ENCODE data around the gene C9orf78.

C9orf78 gene

GRCh38 chr9:129840034-129840433, 5.0 kb upstream of the C9orf78 start:
- DNase-seq (ENCODE audit: low read depth), result no peak
- H3K4me3 ChIP-seq (replicated peaks; ENCODE audit: low read depth, low read length), result no peak overlapping the region
- TF ChIP-seq CTCF (IDR thresholded peaks at IDR 0.05; ENCODE audit: low read length, missing control alignments), result no peak

GRCh38 chr9:129839324-129840023, 4.4 kb upstream of the C9orf78 start:
- no peak overlapping the region for H3K4me3 ChIP-seq (replicated peaks; ENCODE audit: low read depth, low read length)
- TF ChIP-seq CTCF (IDR thresholded peaks at IDR 0.05; ENCODE audit: low read length, missing control alignments), result no peak
- no peak for DNase-seq (ENCODE audit: low read depth)

GRCh38 chr9:129838707-129839259, 3.7 kb upstream of the C9orf78 start:
- no peak overlapping the region for H3K4me3 ChIP-seq (replicated peaks; ENCODE audit: low read depth, low read length)
- peak; percentile 51 for DNase-seq (ENCODE audit: low read depth)

GRCh38 chr9:129836311-129837007, 1.4 kb upstream of the C9orf78 start:
- peak overlapping the region; percentile 78 for H3K4me3 ChIP-seq (replicated peaks; ENCODE audit: low read depth, low read length)
- no peak for TF ChIP-seq CTCF (IDR thresholded peaks at IDR 0.05; ENCODE audit: low read length, missing control alignments)
- DNase-seq (ENCODE audit: low read depth), result no peak

More at GRCh38 chr9:129838707-129839259, 3.7 kb upstream of the C9orf78 start:
- TF ChIP-seq CTCF (IDR thresholded peaks at IDR 0.05; ENCODE audit: low read length, missing control alignments), result no peak

GRCh38 chr9:129835860-129836223, 767 bp upstream of the C9orf78 start:
- DNase-seq (ENCODE audit: low read depth), result no peak
- peak overlapping the region; percentile 78 for H3K4me3 ChIP-seq (replicated peaks; ENCODE audit: low read depth, low read length)
- no peak for TF ChIP-seq CTCF (IDR thresholded peaks at IDR 0.05; ENCODE audit: low read length, missing control alignments)

- DNase-seq (ENCODE audit: low read depth), result no peak
- peak overlapping the region; percentile 78 for H3K4me3 ChIP-seq (replicated peaks; ENCODE audit: low read depth, low read length)
- TF ChIP-seq CTCF (IDR thresholded peaks at IDR 0.05; ENCODE audit: low read length, missing control alignments), result no peak
These were observed 467 bp downstream of the C9orf78 start for GRCh38 chr9:129834489-129835127.

Measured in fibroblast of pulmonary artery (primary cell).